Lower leg skin (tissue), 3 donors: Measurements from ENCODE around the gene TTC39C.

Experiments used
- CTCF ChIP-seq, 3 donors: fragments of 450-650 bp; IDR thresholded peaks; one replicate each; pipeline ENCODE4 v1.5.1; 2016; ENCODE audit warnings: antibody characterized with exemption in 3 of 3, mild to moderate bottlenecking in 3 of 3, moderate library complexity in 2 of 3
- POLR2A ChIP-seq, 2 donors: fragments of 450-650 bp; IDR thresholded peaks; one replicate each; pipeline ENCODE4 v1.6.1; 2016 to 2017; ENCODE audit warnings: antibody characterized with exemption in 2 of 2, mild to moderate bottlenecking in 1 of 2, moderate library complexity in 1 of 2

GRCh38 chr18:24127735-24128134 is 113.2 kb downstream of the TTC39C start:
- TF ChIP-seq CTCF (IDR thresholded peaks at IDR 0.05) (no peak), POLR2A (IDR thresholded peaks at IDR 0.05) (no peak)
